MCF 10A (cell line): ENCODE data around the gene RABIF. TPM values are rescaled to one million over a fixed set of nuclear protein-coding genes. Genes with fewer than 3 reads are reported as not detected.

Experiments used
- BruUV-seq: library from RNA; stranded (reverse); fragments of 400-500 nt; replicated peaks from 2 replicates; lab custom pipeline; 2021; lab: Mats Ljungman, UMichigan
- CTCF ChIA-PET: fragments of 300-600 bp; sonication (Branson Sonifier 250); formaldehyde crosslinking; extraction: SDS; loops from one replicate; lab custom pipeline; 2021; ENCODE audit warnings: antibody characterized with exemption, inconsistent platforms; lab: Yijun Ruan, JAX
- POLR2A ChIA-PET: fragments of 300-600, 350-650 bp; sonication (Branson Sonifier 250); formaldehyde crosslinking; extraction: SDS; loops from one replicate; lab custom pipeline; 2020; ENCODE audit warnings: antibody characterized with exemption, inconsistent platforms; lab: Yijun Ruan, JAX
- DNase-seq: peaks from one replicate; pipeline ENCODE4 v3.0.0-alpha.2; 2018; ENCODE audit not compliant: unreplicated experiment
- H3K27ac Mint-ChIP-seq: one replicate; pipeline ENCODE4 v1.8.0; 2022; ENCODE audit warnings: mild to moderate bottlenecking, low read depth, mixed read lengths; ENCODE audit not compliant: unreplicated experiment
- H3K27me3 Mint-ChIP-seq: one replicate; pipeline ENCODE4 v1.8.0; 2022; ENCODE audit warnings: mixed read lengths; ENCODE audit not compliant: insufficient read depth, unreplicated experiment
- H3K36me3 Mint-ChIP-seq: one replicate; pipeline ENCODE4 v1.8.0; 2022; ENCODE audit warnings: mild to moderate bottlenecking, moderate library complexity, mixed read lengths; ENCODE audit not compliant: insufficient read depth, unreplicated experiment
- H3K4me1 Mint-ChIP-seq: one replicate; pipeline ENCODE4 v1.8.0; 2022; ENCODE audit warnings: mixed read lengths; ENCODE audit not compliant: insufficient read depth, unreplicated experiment
- H3K4me3 Mint-ChIP-seq: one replicate; pipeline ENCODE4 v1.8.0; 2022; ENCODE audit warnings: mild to moderate bottlenecking, moderate library complexity, mixed read lengths; ENCODE audit not compliant: unreplicated experiment
- H3K9me3 Mint-ChIP-seq: one replicate; pipeline ENCODE4 v1.8.0; 2022; ENCODE audit warnings: mixed read lengths; ENCODE audit not compliant: unreplicated experiment
- CTCF ChIP-seq: fragments of 200-600 bp; IDR thresholded peaks from one replicate; pipeline ENCODE4 v1.8.0; 2022; ENCODE audit warnings: antibody characterized with exemption, mild to moderate bottlenecking; ENCODE audit not compliant: unreplicated experiment
- intact Hi-C: fragments of 100-400 bp; cut with micrococcal nuclease; formaldehyde crosslinking; loops from 2 replicates; pipeline ENCODE4 v1.14.1; 2022
- total RNA-seq: library from RNA; stranded (reverse); gene quantifications from 2 replicates; pipeline ENCODE4 v1.2.3, GENCODE V29; 2022

Gene RABIF
- total RNA-seq, 1 experiment from 2014 or later, result 13.5 TPM

GRCh38 chr1:202858789-202859414, 30.0 kb downstream of the RABIF start:
- DNase-seq, result no peak
- no TSS peak for BruUV-seq
- H3K27ac Mint-ChIP-seq, result no peak overlapping the region
- CTCF ChIA-PET, result interaction anchor here (0.6 to 1.5 kb wide), 2 partner anchors 8 to 52 kb away, joined by 3 to 7 read pairs; no protein-coding TSS in a partner anchor
- peaks cover 12% of the 10 kb centered on the region for H3K27me3 Mint-ChIP-seq
- H3K4me1 Mint-ChIP-seq, result peaks cover 6% of the 10 kb centered on the region
- POLR2A ChIA-PET, result interaction anchor here (0.7 to 2.5 kb wide), 5 partner anchors 18 to 148 kb away, joined by 3 to 9 read pairs (median 3); partner anchors contain the start of genes KDM5B, RABIF and TMEM183A
- TF ChIP-seq CTCF, result no peak
- H3K4me3 Mint-ChIP-seq, result no peak overlapping the region
- no peaks in the 10 kb centered on the region for H3K9me3 Mint-ChIP-seq
- intact Hi-C loops, result no loop called here
- no peaks in the 10 kb centered on the region for H3K36me3 Mint-ChIP-seq

GRCh38 chr1:202858331-202858730, 30.6 kb downstream of the RABIF start:
- Mint-ChIP-seq H3K4me1 (peaks cover 6% of the 10 kb centered on the region), H3K9me3 (no peaks in the 10 kb centered on the region), H3K27ac (no peak overlapping the region), H3K4me3 (no peak overlapping the region), H3K27me3 (peaks cover 6% of the 10 kb centered on the region), H3K36me3 (no peaks in the 10 kb centered on the region)
- intact Hi-C loops, result no loop called here
- BruUV-seq, result no TSS peak
- ChIA-PET CTCF (interaction anchor here (0.6 to 0.9 kb wide), 3 partner anchors 10 to 112 kb away, joined by 3 to 4 read pairs (median 3); no protein-coding TSS in a partner anchor), POLR2A (interaction anchor here (1.3 to 1.6 kb wide), 2 partner anchors 24 to 149 kb away, joined by 3 to 5 read pairs; partner anchors contain the start of gene TMEM183A)
- no peak for TF ChIP-seq CTCF
- no peak for DNase-seq

GRCh38 chr1:202857136-202857610, 31.8 kb downstream of the RABIF start:
- Mint-ChIP-seq H3K4me1 (peaks cover 6% of the 10 kb centered on the region), H3K27ac (no peak overlapping the region), H3K27me3 (no peaks in the 10 kb centered on the region), H3K36me3 (no peaks in the 10 kb centered on the region), H3K9me3 (no peaks in the 10 kb centered on the region), H3K4me3 (no peak overlapping the region)
- ChIA-PET POLR2A (interaction anchor here (0.9 kb wide), 1 partner anchor 49 kb away, joined by 3 read pairs; the partner anchor contains the start of gene KDM5B), CTCF (interaction anchor here (0.9 to 1.7 kb wide), 5 partner anchors 8 to 113 kb away, joined by 3 to 8 read pairs (median 4); no protein-coding TSS in a partner anchor)
- TF ChIP-seq CTCF, result no peak
- no peak for DNase-seq
- BruUV-seq, result no TSS peak
- intact Hi-C loops, result no loop called here

GRCh38 chr1:202856014-202856413, 32.9 kb downstream of the RABIF start:
- no peaks in the 10 kb centered on the region for H3K27me3 Mint-ChIP-seq
- no peak overlapping the region for H3K4me3 Mint-ChIP-seq
- H3K36me3 Mint-ChIP-seq, result no peaks in the 10 kb centered on the region
- no peaks in the 10 kb centered on the region for H3K9me3 Mint-ChIP-seq
- no peaks in the 10 kb centered on the region for H3K4me1 Mint-ChIP-seq
- ChIA-PET POLR2A (no interaction called here), CTCF (interaction anchor here (1.7 kb wide), 1 partner anchor 105 kb away, joined by 7 read pairs; no protein-coding TSS in a partner anchor)
- H3K27ac Mint-ChIP-seq, result no peak overlapping the region
- no peak for TF ChIP-seq CTCF
- intact Hi-C loops, result no loop called here
- no TSS peak for BruUV-seq
- DNase-seq, result no peak
